Rectal smooth muscle tissue (tissue), 1 donor: Measurements from ENCODE around the gene DNPH1.

Experiments
- H3K27ac ChIP-seq: one replicate; pipeline ENCODE4 v1.7.0; 2013; ENCODE audit warnings: low read depth, low read length, inconsistent platforms
- H3K27me3 ChIP-seq: one replicate; pipeline ENCODE4 v1.7.0; 2013; ENCODE audit warnings: low read length; ENCODE audit not compliant: control insufficient read depth, insufficient read depth
- H3K36me3 ChIP-seq: one replicate; pipeline ENCODE4 v1.7.0; 2013; ENCODE audit warnings: low read length; ENCODE audit not compliant: control insufficient read depth, insufficient read depth
- H3K4me1 ChIP-seq: one replicate; pipeline ENCODE4 v1.7.0; 2013; ENCODE audit warnings: low read length; ENCODE audit not compliant: control insufficient read depth, insufficient read depth
- H3K4me3 ChIP-seq: one replicate; pipeline ENCODE4 v1.7.0; 2013; ENCODE audit warnings: low read length
- H3K9ac ChIP-seq: one replicate; pipeline ENCODE4 v1.7.0; 2013; ENCODE audit warnings: low read length

Gene DNPH1

GRCh38 chr6:43248101-43248500, 18.8 kb upstream of the DNPH1 start:
- Histone ChIP-seq H3K36me3 (no peaks in the 10 kb centered on the region), H3K4me1 (no peaks in the 10 kb centered on the region), H3K9ac (no peak overlapping the region), H3K27me3 (peaks cover 18% of the 10 kb centered on the region), H3K4me3 (peak overlapping the region; percentile 84), H3K27ac (no peak overlapping the region)

GRCh38 chr6:43247114-43247999, 18.1 kb upstream of the DNPH1 start:
- H3K27ac ChIP-seq, result no peak overlapping the region
- H3K9ac ChIP-seq, result peak overlapping the region; percentile 73
- no peaks in the 10 kb centered on the region for H3K4me1 ChIP-seq
- H3K36me3 ChIP-seq, result no peaks in the 10 kb centered on the region
- H3K4me3 ChIP-seq, result peak overlapping the region; percentile 84
- H3K27me3 ChIP-seq, result peaks cover 22% of the 10 kb centered on the region

- Histone ChIP-seq H3K4me1 (no peaks in the 10 kb centered on the region), H3K9ac (no peak overlapping the region), H3K27me3 (peaks cover 22% of the 10 kb centered on the region), H3K27ac (no peak overlapping the region), H3K4me3 (peak overlapping the region; percentile 84), H3K36me3 (no peaks in the 10 kb centered on the region)
These were observed 17.2 kb upstream of the DNPH1 start for GRCh38 chr6:43246301-43247113.

- Histone ChIP-seq H3K27ac (no peak overlapping the region), H3K4me3 (no peak overlapping the region), H3K27me3 (peaks cover 22% of the 10 kb centered on the region), H3K4me1 (no peaks in the 10 kb centered on the region), H3K36me3 (no peaks in the 10 kb centered on the region), H3K9ac (no peak overlapping the region)
These were observed 14.5 kb upstream of the DNPH1 start for GRCh38 chr6:43243664-43244321.

- no peak within 1 kb of the TSS for H3K9ac ChIP-seq
- H3K27ac ChIP-seq, result no peak within 1 kb of the TSS
These were observed 13.8 kb upstream of the DNPH1 start, which contains the start of gene TTBK1 for GRCh38 chr6:43242908-43243663. Gene TTBK1, plus strand, starts transcription at chr6:43243481. Its CDS starts 3,180 bp downstream, at chr6:43246661.

GRCh38 chr6:43241446-43241845, 12.2 kb upstream of the DNPH1 start:
- no peaks in the 10 kb centered on the region for H3K4me1 ChIP-seq
- no peaks in the 10 kb centered on the region for H3K36me3 ChIP-seq
- H3K9ac ChIP-seq, result no peak overlapping the region
- no peak overlapping the region for H3K27ac ChIP-seq
- no peak overlapping the region for H3K4me3 ChIP-seq
- peaks cover 18% of the 10 kb centered on the region for H3K27me3 ChIP-seq

More at GRCh38 chr6:43242908-43243663, 13.8 kb upstream of the DNPH1 start, which contains the start of gene TTBK1:
- no peaks in the 10 kb centered on the region for H3K4me1 ChIP-seq
- H3K27me3 ChIP-seq, result peaks cover 22% of the 10 kb centered on the region
- H3K36me3 ChIP-seq, result no peaks in the 10 kb centered on the region
- H3K4me3 ChIP-seq, result no peak within 1 kb of the TSS

- Histone ChIP-seq H3K27me3 (peaks cover 18% of the 10 kb centered on the region), H3K4me3 (no peak overlapping the region), H3K27ac (no peak overlapping the region), H3K9ac (no peak overlapping the region), H3K36me3 (no peaks in the 10 kb centered on the region), H3K4me1 (no peaks in the 10 kb centered on the region)
These were observed 11.7 kb upstream of the DNPH1 start for GRCh38 chr6:43240950-43241349.

- H3K27me3 ChIP-seq, result peaks cover 11% of the 10 kb centered on the region
These were observed 9.8 kb upstream of the DNPH1 start for GRCh38 chr6:43239054-43239453.

GRCh38 chr6:43235841-43236240, 6.6 kb upstream of the DNPH1 start:
- no peak overlapping the region for H3K9ac ChIP-seq
- H3K4me3 ChIP-seq, result no peak overlapping the region
- no peak overlapping the region for H3K27ac ChIP-seq
- no peaks in the 10 kb centered on the region for H3K27me3 ChIP-seq
- H3K36me3 ChIP-seq, result no peaks in the 10 kb centered on the region
- no peaks in the 10 kb centered on the region for H3K4me1 ChIP-seq

More at GRCh38 chr6:43239054-43239453, 9.8 kb upstream of the DNPH1 start:
- Histone ChIP-seq H3K4me3 (no peak overlapping the region), H3K27ac (no peak overlapping the region), H3K36me3 (no peaks in the 10 kb centered on the region), H3K4me1 (no peaks in the 10 kb centered on the region), H3K9ac (no peak overlapping the region)

GRCh38 chr6:43231735-43232450, 2.6 kb upstream of the DNPH1 start:
- no peaks in the 10 kb centered on the region for H3K4me1 ChIP-seq
- H3K27me3 ChIP-seq, result no peaks in the 10 kb centered on the region
- no peaks in the 10 kb centered on the region for H3K36me3 ChIP-seq
- H3K9ac ChIP-seq, result no peak overlapping the region
- H3K4me3 ChIP-seq, result no peak overlapping the region
- H3K27ac ChIP-seq, result no peak overlapping the region

- Histone ChIP-seq H3K9ac (no peak overlapping the region), H3K27ac (no peak overlapping the region), H3K36me3 (no peaks in the 10 kb centered on the region), H3K27me3 (no peaks in the 10 kb centered on the region), H3K4me3 (no peak overlapping the region), H3K4me1 (no peaks in the 10 kb centered on the region)
These were observed 1.8 kb upstream of the DNPH1 start for GRCh38 chr6:43231053-43231452.
